ENCODE data around the gene TECTB.

GRCh38 chr10:112327678-112328077 is 44.5 kb downstream of the TECTB start:
- no peak for TF ChIP-seq CTCF (IDR thresholded peaks at IDR 0.05)
- TF ChIP-seq REST (IDR thresholded peaks at IDR 0.05; ENCODE audit: insufficient read depth in 1 of 2, low read depth in 2 of 2, low read length in 1 of 2) = no peak
- TF ChIP-seq TCF7L2 (IDR thresholded peaks at IDR 0.05; ENCODE audit: low read depth, low read length) = no peak

All from Panc1 (cell line).